ENCODE data around the gene MFNG.

The MFNG gene

DNA sequence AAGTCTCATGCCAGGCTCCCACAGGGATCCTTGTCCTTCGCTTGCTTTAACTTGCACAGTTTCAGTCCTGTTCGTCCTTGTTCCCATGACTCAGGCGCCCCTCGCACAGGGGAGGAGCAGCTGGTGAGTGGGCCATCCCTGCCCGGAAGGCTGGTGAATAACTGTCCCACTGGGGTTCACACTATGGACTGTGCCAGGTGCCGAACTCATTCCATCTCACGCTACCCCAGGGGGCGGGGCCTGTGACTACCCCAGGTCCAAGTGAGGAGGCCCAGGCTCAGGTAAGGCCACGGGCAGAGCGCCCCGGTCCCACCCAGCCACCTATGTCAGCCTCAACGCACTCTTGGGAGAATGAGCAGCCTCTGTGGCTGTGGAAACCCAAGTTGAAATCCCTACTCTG, 40.2 kb upstream of the MFNG start:
- H3K4me3 ChIP-seq (ENCODE audit: low read depth, low read length), result no peak overlapping the region
- no peak for DNase-seq (ENCODE audit: low read depth)
- TF ChIP-seq, protein P1, sequence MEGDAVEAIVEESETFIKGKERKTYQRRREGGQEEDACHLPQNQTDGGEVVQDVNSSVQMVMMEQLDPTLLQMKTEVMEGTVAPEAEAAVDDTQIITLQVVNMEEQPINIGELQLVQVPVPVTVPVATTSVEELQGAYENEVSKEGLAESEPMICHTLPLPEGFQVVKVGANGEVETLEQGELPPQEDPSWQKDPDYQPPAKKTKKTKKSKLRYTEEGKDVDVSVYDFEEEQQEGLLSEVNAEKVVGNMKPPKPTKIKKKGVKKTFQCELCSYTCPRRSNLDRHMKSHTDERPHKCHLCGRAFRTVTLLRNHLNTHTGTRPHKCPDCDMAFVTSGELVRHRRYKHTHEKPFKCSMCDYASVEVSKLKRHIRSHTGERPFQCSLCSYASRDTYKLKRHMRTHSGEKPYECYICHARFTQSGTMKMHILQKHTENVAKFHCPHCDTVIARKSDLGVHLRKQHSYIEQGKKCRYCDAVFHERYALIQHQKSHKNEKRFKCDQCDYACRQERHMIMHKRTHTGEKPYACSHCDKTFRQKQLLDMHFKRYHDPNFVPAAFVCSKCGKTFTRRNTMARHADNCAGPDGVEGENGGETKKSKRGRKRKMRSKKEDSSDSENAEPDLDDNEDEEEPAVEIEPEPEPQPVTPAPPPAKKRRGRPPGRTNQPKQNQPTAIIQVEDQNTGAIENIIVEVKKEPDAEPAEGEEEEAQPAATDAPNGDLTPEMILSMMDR (conservative IDR thresholded peaks at IDR 0.05; ENCODE audit: low read depth, low read length), result no peak

DNA sequence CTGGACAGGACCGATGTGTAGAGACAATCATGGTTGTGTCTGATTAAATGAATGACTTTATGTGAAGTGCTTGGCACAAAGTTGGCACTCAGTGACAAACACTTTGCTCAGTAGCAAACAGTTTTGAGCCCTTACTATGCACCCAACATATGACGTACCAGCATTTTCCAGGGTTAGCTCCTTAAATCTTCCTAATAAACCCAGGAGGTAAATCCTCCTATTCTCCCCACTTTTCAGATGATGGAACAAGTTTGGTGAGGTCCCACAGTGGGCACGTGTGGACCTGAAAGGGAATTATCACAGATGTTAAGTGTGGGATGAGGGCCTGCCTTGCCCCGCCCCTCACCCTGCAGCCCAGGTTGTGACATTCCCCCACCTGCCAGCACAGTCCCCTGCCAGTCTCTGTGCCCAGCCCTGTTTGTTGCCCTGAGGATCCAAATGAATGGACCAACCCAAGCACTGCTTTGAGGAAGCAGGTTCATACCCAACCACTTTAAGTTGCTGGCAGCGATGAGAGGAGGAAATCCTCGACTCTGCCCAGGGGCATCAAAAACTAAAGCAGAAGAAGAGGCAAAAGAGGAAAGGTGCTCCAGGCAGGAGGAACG, 39.7 kb upstream of the MFNG start:
- no peak for DNase-seq (ENCODE audit: low read depth)
- TF ChIP-seq, protein P1 (conservative IDR thresholded peaks at IDR 0.05; ENCODE audit: low read depth, low read length), result no peak
- no peak overlapping the region for H3K4me3 ChIP-seq (ENCODE audit: low read depth, low read length)

DNA sequence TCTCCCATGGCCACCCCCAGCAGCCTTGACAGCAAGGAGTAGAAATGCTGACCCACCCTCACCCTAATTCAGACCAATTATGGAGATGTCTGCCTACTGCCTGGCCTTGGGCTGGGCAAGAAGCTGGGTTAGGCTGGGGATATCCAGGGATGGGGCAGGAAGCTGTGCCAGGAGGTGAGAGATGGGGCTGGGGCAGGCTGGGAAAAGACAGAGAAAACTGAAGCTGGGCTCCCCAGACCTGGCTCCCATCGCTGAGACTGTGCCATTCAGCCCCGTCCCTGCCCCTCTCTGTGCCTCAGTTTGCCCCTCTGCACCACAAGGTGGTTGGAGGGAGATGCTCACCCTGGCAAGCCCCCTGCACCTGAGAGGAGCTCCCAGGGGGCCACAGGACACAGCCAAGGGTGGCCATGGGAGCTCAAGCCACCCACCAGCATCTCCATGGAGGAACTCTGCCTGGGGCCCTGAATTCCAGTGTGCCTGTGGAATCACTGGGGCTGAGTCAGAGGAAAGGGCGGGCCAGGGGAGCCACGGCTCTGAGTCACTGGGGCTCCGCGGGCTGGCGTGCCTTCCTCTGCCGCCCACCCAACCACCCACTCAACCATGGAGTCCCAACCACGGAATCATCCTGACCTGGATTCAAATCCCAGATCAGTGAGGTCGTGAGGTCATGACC, 39.0 kb upstream of the MFNG start:
- DNase-seq (ENCODE audit: low read depth), result peak; percentile 75
- no peak overlapping the region for H3K4me3 ChIP-seq (ENCODE audit: low read depth, low read length)
- TF ChIP-seq, protein P1 (conservative IDR thresholded peaks at IDR 0.05; ENCODE audit: low read depth, low read length), result no peak

DNA sequence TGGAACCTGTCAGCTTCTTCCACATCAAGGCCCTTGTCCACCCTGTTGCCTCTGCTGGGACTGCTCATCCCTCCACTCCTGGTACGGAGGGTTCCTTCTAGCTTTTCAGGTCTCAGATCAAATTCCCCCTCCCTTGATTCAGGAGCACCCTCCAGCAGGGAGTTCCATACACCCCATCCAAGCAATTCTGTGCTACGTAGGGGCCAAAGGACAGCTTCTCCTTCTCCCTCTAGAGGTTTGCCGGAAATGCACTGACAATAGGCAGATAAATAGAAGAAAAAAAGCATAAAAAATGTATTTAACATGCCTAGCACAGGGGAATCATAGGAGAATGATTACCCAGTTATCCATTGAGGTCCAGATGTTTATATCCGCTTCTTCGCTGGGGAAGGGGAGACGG, 36.3 kb upstream of the MFNG start:
- TF ChIP-seq, protein P1 (conservative IDR thresholded peaks at IDR 0.05; ENCODE audit: low read depth, low read length), result peak; percentile 33
- no peak for DNase-seq (ENCODE audit: low read depth)
- no peak overlapping the region for H3K4me3 ChIP-seq (ENCODE audit: low read depth, low read length)

DNA sequence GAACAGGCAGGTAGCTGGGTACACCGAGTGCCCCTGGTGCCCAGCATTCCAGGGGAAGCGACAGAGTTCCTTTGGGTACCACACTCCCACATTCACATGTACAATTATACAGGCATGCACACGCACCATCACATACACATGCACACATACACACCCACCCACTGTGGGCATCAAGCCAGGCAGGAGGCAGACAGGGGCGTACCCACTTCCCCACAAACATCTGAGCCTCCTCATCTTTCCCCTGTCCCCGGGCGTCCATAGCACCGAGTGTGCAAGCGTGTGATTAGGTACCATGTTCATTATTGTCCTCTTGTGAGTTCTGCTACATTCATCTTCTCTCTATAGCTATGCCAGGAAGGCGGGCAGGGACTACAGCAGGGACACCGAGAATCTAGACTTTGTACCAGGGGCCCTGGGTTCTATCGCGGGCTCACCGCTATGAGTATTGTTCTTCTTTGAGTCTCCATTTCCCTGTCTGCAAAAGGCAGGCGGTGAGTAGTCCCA, 35.1 kb upstream of the MFNG start:
- TF ChIP-seq, protein P1 (conservative IDR thresholded peaks at IDR 0.05; ENCODE audit: low read depth, low read length), result no peak
- DNase-seq (ENCODE audit: low read depth), result no peak
- H3K4me3 ChIP-seq (ENCODE audit: low read depth, low read length), result no peak overlapping the region

DNA sequence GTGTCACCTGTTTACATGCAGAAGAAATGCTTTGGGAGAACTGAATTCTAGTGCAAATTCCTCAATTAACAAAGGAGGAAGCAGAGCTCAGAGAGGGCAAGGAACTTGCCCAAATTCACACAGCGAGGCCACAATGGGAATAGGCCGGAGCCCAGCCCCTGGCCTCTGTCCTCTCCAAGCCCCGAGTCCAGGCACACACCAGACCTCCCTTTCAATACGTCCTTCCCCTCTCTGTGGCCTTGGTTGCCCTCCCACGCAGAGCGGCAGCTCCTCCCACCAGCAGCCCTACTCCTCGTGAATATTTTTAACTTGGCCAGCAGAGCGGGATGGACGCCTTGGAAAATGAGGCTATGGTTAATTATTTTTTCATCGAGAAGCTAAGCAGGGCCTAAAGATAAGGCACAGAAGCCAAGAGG, 34.6 kb upstream of the MFNG start:
- H3K4me3 ChIP-seq (ENCODE audit: low read depth, low read length), result no peak overlapping the region
- TF ChIP-seq, protein P1 (conservative IDR thresholded peaks at IDR 0.05; ENCODE audit: low read depth, low read length), result no peak
- DNase-seq (ENCODE audit: low read depth), result no peak
